HG03469 (cell line): ENCODE measurements around the gene HEBP1.
"Not testable (repeated sequence)": the region's sequence is repeated elsewhere in the genome, so short reads cannot be mapped to it uniquely, and the experiment has no call there.

Experiments used
- ATAC-seq: cut with Tn5 transposase; IDR thresholded peaks from one replicate; pipeline ENCODE4 v1.9.1; 2021; ENCODE audit warnings: mild to moderate bottlenecking, moderate library complexity, moderate number of reproducible peaks; ENCODE audit not compliant: unreplicated experiment

Gene HEBP1, protein sequence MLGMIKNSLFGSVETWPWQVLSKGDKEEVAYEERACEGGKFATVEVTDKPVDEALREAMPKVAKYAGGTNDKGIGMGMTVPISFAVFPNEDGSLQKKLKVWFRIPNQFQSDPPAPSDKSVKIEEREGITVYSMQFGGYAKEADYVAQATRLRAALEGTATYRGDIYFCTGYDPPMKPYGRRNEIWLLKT

DNA sequence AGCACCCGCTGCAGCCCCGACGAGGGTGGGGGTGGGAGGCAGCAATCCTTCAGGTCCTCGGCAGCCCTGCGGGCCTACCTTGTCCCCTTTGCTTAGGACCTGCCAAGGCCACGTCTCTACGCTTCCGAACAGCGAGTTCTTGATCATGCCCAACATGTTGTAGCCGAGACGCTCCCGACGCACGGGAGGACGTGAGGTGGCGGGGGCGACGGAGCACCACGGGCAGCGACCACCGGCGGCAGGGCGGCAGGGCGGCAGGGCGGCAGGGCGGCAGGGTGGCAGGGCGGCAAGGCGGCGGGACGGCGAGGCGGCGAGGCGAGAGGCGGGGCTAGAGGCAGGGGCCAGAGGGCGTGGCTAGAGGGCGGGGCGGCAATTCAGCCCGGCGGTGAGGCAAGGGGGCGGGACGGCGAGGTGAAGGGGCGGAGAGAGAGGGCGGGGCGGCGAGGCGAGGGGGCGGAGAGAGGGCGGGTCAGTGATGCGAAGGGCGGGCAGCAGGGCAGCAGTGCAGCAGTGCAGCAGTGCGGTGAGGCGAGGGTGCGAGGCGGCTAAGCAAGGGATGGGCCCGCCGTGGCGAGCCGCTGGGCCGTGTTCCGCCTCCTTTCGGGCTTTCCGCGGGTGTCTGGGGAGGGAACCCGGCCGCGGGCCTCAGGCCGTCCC, at the start of gene HEBP1:
TSS of gene HEBP1 (minus strand) at position 307 of the 657 bp plus-strand sequence. CDS start at position 156, 151 bp downstream.
- ATAC-seq, result peak; percentile 64

DNA sequence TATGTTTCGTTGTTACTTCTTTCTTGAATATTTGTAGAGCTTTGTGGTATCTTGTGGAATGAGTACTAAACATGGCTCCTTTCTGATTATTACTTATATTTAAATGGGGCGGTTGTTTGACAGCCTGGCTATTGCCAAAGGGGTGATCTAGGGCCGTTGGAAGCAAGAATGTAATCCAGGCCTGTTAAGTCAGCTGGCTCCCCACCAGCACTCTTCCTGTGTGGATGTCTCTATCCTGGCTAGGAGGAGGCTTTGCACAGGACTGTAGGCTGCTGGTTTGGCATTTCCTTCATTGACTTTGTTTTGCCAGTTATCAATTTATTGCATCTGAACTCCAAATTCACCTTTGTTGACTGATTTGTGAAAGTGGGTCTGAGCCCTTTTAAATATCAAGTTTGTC, 49.8 kb upstream of the HEBP1 start:
- ATAC-seq, result no peak

DNA sequence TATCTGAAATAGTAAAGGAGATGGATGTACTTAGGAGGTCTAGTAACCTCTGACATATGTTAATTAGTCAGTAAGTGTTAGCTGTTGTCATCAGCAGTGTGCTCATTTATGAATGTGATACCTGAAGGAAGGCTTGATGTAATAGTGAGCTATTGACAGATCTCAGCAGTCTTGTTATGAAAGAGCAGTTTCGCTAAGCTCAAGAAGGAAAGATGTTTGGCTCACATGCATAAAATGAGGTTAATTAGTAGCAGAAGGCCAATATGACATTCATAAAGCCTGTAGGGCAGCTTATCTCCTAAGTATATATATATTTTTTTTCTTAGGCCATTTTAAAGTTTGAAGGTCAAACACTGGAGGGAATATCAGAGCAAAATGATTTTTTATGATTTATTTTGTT, 46.9 kb upstream of the HEBP1 start:
- ATAC-seq, result no peak

GRCh38 chr12:13045816-13046215, 45.8 kb upstream of the HEBP1 start:
- ATAC-seq, result no peak

- ATAC-seq, result no peak
Measured at GRCh38 chr12:13044906-13045299, 44.8 kb upstream of the HEBP1 start.

DNA sequence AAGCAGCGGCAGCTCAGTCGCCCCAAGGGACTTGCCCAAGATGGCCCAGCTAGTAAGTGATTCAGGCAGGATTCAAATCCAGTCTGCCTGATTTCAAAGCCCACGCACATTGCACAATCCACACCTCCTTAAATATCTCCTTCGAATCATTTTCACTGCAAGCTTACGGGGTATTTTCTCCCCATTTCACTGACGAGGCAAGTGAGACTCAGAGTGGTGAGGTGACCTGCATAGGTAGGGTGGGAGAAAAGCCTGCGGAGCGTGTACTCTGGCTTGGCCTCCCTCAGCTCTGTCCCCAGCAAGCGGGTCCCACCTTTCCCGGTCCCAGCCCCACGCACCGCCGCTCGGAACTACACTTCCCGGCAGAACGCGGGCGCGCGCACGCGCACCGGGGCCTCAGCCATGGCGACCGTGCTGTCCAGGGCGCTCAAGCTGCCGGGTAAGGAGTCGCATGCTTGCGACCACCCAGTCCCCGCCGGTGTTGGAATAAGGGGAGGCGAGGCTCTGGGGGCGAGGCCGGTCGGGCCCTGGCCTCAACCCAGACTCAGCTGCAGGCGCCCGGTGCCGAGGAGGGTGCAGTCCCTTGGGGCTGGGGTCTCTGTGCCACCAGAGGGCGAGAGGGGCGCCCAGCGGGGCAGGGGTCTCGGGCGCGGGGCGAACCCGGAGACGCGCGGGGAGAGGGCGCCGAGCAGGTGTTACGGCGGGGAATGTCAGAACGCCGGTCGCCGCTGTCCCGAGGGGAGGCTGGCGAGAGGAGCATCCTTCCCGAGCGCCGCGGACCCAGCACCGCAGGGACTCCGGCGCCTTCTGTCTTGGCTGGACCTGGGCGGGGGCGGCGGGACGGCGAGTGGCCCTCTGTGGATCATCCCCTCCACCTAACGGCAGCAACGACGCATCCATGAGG, 44.2 kb upstream of the HEBP1 start, which contains the start of gene FAM234B:
TSS of gene FAM234B (plus strand) at position 380 of the 904 bp plus-strand sequence. CDS start at position 403, 23 bp downstream.
- ATAC-seq, result peak; percentile 55

DNA sequence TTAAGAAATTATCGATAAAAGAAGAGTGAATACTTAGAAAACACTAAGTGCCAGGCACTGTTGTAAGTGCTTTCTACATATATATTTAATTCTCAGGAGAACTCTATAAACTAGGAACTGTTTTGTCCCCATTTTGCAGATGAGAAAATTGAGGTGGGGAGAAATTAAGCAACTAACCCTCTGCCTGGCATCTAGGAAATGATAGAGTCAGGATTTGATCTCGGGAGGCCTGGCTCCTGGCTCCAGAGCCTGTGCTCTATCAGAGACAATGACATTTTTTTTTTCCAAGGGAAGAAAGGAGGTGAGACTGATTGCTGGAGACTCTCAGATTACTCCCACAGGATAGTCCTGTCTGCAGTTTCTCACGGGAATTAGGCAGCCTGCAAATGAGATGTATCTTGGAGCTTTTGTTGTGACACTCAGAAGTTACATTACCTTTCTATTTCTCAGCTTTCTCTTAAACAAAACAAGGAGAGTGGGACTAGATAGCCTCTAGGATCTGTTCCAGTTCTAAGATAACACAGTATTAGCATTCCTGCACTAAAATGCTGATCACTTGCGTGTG, 42.7 kb upstream of the HEBP1 start:
- no peak for ATAC-seq

DNA sequence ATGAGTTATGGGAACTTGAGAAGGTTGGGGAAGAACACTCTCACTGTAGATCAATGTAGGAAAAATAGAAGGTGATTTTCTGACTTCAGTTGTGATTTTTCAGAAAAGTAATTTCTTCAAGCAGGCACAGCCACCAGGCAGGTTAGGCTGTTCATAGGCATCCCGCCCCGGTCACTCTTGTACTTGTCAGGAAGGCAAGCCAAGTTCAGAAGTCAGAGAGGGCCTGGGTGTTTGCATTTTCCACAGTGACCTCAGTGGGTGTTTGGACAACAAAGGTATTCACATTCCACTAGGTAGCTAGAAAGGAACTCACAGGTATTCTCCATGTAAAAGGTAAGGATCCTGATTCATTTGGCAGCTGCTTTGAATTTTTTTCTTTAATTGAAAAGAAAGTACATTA, 41.2 kb upstream of the HEBP1 start:
- no peak for ATAC-seq

DNA sequence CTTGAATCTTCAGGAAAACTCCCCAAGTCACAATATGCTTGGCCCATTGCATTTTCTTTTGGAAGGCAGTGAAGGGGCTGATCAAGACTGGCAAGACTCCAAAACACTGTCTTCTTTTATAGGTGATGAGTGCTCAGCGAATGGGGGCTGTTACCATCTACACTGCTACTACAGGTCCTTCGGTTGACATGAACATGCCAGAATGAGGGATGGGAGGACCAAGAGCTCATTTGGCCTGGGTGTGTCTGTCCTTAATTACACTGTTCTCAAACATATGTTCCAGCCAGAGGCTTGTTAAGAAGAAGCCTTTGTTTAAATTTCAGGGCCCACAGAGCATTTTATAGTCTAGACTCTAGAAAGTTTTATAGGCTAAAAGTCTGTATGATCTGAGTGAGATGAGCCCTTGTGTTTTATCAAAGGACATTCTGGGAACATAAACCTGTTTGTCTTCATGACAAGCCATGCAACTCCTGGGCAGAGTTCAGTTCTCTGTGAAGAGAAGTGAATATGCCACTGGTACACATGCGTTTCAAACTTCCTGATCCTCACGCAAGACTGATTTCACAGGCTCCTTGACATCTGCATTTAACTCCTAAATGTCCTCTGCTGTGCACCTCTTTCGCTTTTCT, 39.4 kb upstream of the HEBP1 start:
- ATAC-seq, result no peak

DNA sequence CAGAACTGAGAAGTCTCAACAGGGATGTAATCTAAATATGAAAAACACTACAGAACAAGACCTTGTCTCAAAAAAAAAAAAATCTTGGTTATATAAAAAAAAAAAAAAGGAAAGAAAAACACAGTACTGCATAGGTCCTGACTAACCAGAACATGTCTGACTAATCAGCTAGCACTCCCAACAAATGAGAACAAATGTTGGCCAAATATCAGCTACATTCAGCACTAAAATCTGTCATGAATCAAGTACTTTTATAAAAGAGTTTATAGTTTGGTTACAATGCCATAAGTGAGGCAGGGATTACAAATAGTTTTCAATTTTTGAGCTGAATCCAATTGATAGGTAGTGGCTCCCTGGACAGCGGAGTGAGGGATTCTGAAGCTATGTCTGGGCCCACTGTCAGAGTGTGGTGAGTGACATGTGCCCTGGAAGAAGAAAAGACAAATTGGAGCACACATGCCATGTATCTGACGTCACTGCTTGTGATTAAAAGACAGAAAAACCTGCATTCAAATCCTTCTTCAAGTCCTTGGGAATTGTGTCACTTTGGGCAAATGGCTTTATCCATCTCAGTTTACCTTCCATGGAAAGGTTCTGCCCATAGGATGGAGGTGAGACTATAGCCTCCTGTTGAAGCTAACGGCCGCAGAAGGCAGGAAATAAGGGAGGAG, 38.6 kb upstream of the HEBP1 start:
- no peak for ATAC-seq

- ATAC-seq, result no peak
Measured at GRCh38 chr12:13036881-13037280, 36.8 kb upstream of the HEBP1 start.

- ATAC-seq, result not testable (repeated sequence)
Measured at GRCh38 chr12:13035335-13035734, 35.3 kb upstream of the HEBP1 start.

GRCh38 chr12:13033476-13033875, 33.4 kb upstream of the HEBP1 start:
- ATAC-seq, result no peak

GRCh38 chr12:13032164-13032563, 32.1 kb upstream of the HEBP1 start:
- ATAC-seq, result no peak

- no peak for ATAC-seq
Measured at GRCh38 chr12:13030541-13031291, 30.7 kb upstream of the HEBP1 start.

GRCh38 chr12:13028825-13029570, 28.9 kb upstream of the HEBP1 start:
- no peak for ATAC-seq

GRCh38 chr12:13027508-13027907, 27.4 kb upstream of the HEBP1 start:
- ATAC-seq, result no peak

DNA sequence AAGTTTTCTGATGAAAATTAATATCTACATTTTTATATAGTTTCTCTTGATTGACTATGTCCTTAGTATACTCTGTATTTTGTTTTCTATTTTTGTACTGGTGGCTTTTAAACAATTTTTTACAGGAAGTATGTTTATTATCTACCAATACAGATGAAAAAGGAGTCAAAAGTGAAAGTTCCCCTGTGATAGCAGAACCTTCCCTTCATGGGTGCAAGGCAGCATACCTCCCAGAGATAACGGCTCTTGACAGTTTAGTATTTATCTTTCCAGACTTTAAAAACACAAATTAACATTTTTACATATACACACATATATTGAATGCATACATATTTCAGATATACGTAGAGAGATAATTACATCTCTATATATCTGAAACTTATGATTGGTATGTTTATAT, 27.0 kb upstream of the HEBP1 start:
- no peak for ATAC-seq

- ATAC-seq, result no peak
Measured at GRCh38 chr12:13026286-13026685, 26.2 kb upstream of the HEBP1 start.
